A673 (cell line): ENCODE results near the gene HMGA1. TPM values are rescaled to one million over a fixed set of nuclear protein-coding genes. Genes with fewer than 3 reads are reported as not detected.

Experiments
- BruUV-seq: library from RNA; stranded (reverse); fragments of 400-500 nt; replicated peaks from 2 replicates; lab custom pipeline; 2021; lab: Mats Ljungman, UMichigan
- CTCF ChIA-PET: fragments of 300-600 bp; sonication (Branson Sonifier 250); formaldehyde crosslinking; loops from one replicate; lab custom pipeline; 2022; ENCODE audit warnings: antibody characterized with exemption; lab: Charles Lee
- POLR2A ChIA-PET: fragments of 300-600 bp; sonication (Branson Sonifier 250); formaldehyde crosslinking; loops from one replicate; lab custom pipeline; 2022; ENCODE audit warnings: antibody characterized with exemption; ENCODE audit not compliant: low non-redundant PET; lab: Charles Lee
- DNase-seq: peaks from one replicate; pipeline ENCODE4 v3.0.0-alpha.2; 2015; ENCODE audit warnings: low spot score
- H3K27ac ChIP-seq: fragments of 200-600 bp; sonication (generic); 2 replicates; pipeline ENCODE4 v1.5.1; 2016; ENCODE audit warnings: mixed run types, low read depth, mild to moderate bottlenecking, mixed read lengths, antibody characterized with exemption, low read length; ENCODE audit not compliant: poor library complexity, severe bottlenecking
- H3K27me3 ChIP-seq: fragments of 200-600 bp; sonication (generic); replicated peaks from 2 replicates; pipeline ENCODE4 v1.6.1; 2017; ENCODE audit warnings: mixed run types, low read depth, mild to moderate bottlenecking, mixed read lengths, antibody characterized with exemption, low read length; ENCODE audit not compliant: insufficient read depth, poor library complexity
- H3K36me3 ChIP-seq: fragments of 200-600 bp; sonication (generic); 2 replicates; pipeline ENCODE4 v1.6.1; 2016; ENCODE audit warnings: mixed run types, mild to moderate bottlenecking, mixed read lengths, antibody characterized with exemption, low read length; ENCODE audit not compliant: insufficient read depth, poor library complexity, severe bottlenecking
- H3K4me1 ChIP-seq: fragments of 200-600 bp; sonication (generic); 2 replicates; pipeline ENCODE4 v1.6.1; 2017; ENCODE audit warnings: mixed run types, mild to moderate bottlenecking, mixed read lengths, antibody characterized with exemption, low read length; ENCODE audit not compliant: insufficient read depth, poor library complexity, severe bottlenecking
- H3K4me3 ChIP-seq: fragments of 200-600 bp; sonication (generic); 2 replicates; pipeline ENCODE4 v1.5.1; 2016; ENCODE audit warnings: low read depth, mixed run types, mild to moderate bottlenecking, mixed read lengths, low read length; ENCODE audit not compliant: poor library complexity, severe bottlenecking
- H3K9me3 ChIP-seq: fragments of 200-600 bp; sonication (generic); 2 replicates; pipeline ENCODE4 v1.6.1; 2016; ENCODE audit warnings: mixed run types, low read depth, mild to moderate bottlenecking, mixed read lengths, antibody characterized with exemption, low read length; ENCODE audit not compliant: poor library complexity, severe bottlenecking
- CTCF ChIP-seq: fragments of 300-800, 200-600 bp; sonication (generic); conservative IDR thresholded peaks from 2 replicates; pipeline ENCODE4 v1.5.1; 2017; ENCODE audit warnings: low read depth, mild to moderate bottlenecking, antibody characterized with exemption, low read length, moderate library complexity, mixed read lengths
- EZH2 ChIP-seq: fragments of 200-600 bp; sonication (generic); IDR thresholded peaks from 2 replicates; pipeline ENCODE4 v1.6.1; 2017; ENCODE audit warnings: borderline replicate concordance, low read depth, mild to moderate bottlenecking, mixed read lengths, antibody characterized with exemption, low read length; ENCODE audit not compliant: poor library complexity, severe bottlenecking
- intact Hi-C: fragments of 100-400 bp; cut with micrococcal nuclease; formaldehyde crosslinking; loops from one replicate; pipeline ENCODE4 v1.10.0; 2022; ENCODE audit not compliant: unreplicated experiment
- total RNA-seq: library from RNA; stranded (reverse); gene quantifications from 2 replicates; pipeline ENCODE4 v1.2.3, GENCODE V29; 2021

HMGA1 gene
- total RNA-seq, 1 experiment from 2014 or later = 248 TPM

GRCh38 chr6:34223381-34223955 is 13.2 kb upstream of the HMGA1 start:
- no peak for DNase-seq
- intact Hi-C loops = no loop called here
- Histone ChIP-seq H3K27me3 (no peaks in the 10 kb centered on the region), H3K36me3 (no peaks in the 10 kb centered on the region), H3K4me3 (peak overlapping the region; percentile 29), H3K4me1 (peaks cover 14% of the 10 kb centered on the region), H3K27ac (peak overlapping the region; percentile 58), H3K9me3 (no peaks in the 10 kb centered on the region)
- ChIA-PET CTCF (interaction anchor here (1.5 kb wide), 1 partner anchor 27 kb away, joined by 6 read pairs; no protein-coding TSS in a partner anchor), POLR2A (no interaction called here)
- TF ChIP-seq CTCF = no peak
- TF ChIP-seq EZH2 = no peak
- BruUV-seq = no TSS peak

- Histone ChIP-seq H3K27ac (peak overlapping the region; percentile 86), H3K4me3 (peak overlapping the region; percentile 47), H3K9me3 (no peaks in the 10 kb centered on the region), H3K27me3 (no peaks in the 10 kb centered on the region), H3K36me3 (no peaks in the 10 kb centered on the region), H3K4me1 (peaks cover 14% of the 10 kb centered on the region)
- intact Hi-C loops = no loop called here
- TF ChIP-seq EZH2 (no peak), CTCF (no peak)
- CTCF ChIA-PET = interaction anchor here (0.6 to 1.5 kb wide), 2 partner anchors 28 to 191 kb away, joined by 3 to 6 read pairs; no protein-coding TSS in a partner anchor
- POLR2A ChIA-PET = interaction anchor here (0.7 kb wide), 1 partner anchor 97 kb away, joined by 3 read pairs; no protein-coding TSS in a partner anchor
- peak; percentile 95 for DNase-seq
- TSS peak; percentile 81 for BruUV-seq
Observed at GRCh38 chr6:34223956-34224940, 12.4 kb upstream of the HMGA1 start.

- ChIA-PET CTCF (no interaction called here), POLR2A (no interaction called here)
- TF ChIP-seq CTCF (no peak), EZH2 (no peak)
- no peak overlapping the region for H3K27ac ChIP-seq
- peaks cover 14% of the 10 kb centered on the region for H3K4me1 ChIP-seq
- no peak for DNase-seq
- H3K9me3 ChIP-seq = no peaks in the 10 kb centered on the region
- no peaks in the 10 kb centered on the region for H3K36me3 ChIP-seq
- no peak overlapping the region for H3K4me3 ChIP-seq
- BruUV-seq = no TSS peak
- intact Hi-C loops = no loop called here
- H3K27me3 ChIP-seq = no peaks in the 10 kb centered on the region
Observed at GRCh38 chr6:34225551-34225950, 11.1 kb upstream of the HMGA1 start.
